GM18870 (cell line): Measurements from ENCODE around the gene ATF7IP2.
"Not testable (repeated sequence)": the region's sequence is repeated elsewhere in the genome, so short reads cannot be mapped to it uniquely, and the experiment has no call there.

Source experiments
- ATAC-seq: cut with Tn5 transposase; IDR thresholded peaks from one replicate; pipeline ENCODE4 v1.9.1; 2021; ENCODE audit warnings: moderate library complexity; ENCODE audit not compliant: unreplicated experiment

ATF7IP2 gene

DNA sequence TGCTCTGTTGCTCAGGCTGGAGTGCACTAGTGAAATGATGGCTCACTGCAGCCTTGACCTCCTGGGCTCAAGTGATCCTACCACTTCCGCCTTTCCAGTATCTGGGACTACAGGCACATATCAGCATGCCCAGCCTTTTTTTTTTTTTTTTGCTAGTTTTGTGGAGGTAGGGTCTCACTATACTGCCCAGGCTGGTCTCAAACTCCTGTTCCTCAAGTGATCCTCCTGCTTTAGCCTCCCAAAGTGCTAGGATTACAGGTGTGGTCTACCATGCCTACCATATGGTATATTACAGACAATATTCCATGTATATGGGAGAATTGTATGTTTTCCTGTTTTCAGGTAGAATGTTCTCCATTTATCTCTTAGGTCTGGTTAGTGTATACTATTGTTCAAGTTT lies 12.3 kb upstream of the ATF7IP2 start:
- no peak for ATAC-seq

DNA sequence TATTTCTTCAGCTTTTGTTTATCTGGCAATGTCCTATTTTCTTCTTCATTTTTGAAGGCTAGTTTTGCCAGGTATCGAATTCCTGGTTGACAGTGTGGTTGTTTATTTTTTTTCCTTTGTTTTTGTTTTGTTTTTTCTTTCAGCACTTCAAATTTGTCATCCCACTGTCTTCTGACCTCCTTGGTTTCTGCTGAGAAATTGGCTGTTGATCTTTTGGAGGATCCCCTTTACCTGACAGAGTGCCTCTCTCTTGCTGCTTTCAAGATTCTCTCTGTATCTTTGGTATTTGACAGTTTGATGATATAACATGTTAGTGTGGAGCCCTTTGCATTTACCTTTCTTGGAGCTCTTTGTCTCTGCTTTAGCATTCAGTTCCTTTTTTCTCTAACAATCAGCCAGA lies 9.6 kb upstream of the ATF7IP2 start:
- no peak for ATAC-seq

DNA sequence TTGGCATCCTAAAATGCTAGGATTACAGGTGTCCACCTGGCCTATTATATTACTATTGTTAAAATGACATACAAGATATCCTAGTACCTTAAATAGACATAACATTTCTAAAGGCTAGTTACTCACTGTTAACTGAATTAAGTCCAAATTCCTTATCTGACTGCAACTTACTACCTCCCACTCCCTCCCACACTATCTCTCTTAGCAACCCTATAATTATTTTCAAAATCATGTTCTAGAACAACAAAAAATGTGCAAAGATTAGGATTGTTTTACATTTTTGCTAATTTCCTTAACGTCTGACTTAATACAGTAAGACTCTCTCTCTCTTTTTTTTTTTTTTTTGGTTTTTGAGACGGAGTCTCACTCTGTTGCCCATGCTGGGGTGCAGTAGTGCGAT lies 2.2 kb upstream of the ATF7IP2 start:
- no peak for ATAC-seq

GRCh38 chr16:10386517-10387100 lies 748 bp downstream of the ATF7IP2 start:
- ATAC-seq: no peak

- ATAC-seq: no peak
Measured at GRCh38 chr16:10387188-10387617, 1.3 kb downstream of the ATF7IP2 start.

- no peak for ATAC-seq
Measured at GRCh38 chr16:10388988-10389387, 3.1 kb downstream of the ATF7IP2 start.

- no peak for ATAC-seq
Measured at GRCh38 chr16:10390330-10390729, 4.5 kb downstream of the ATF7IP2 start.

- ATAC-seq: no peak
Measured at GRCh38 chr16:10390867-10391266, 5.0 kb downstream of the ATF7IP2 start.

- no peak for ATAC-seq
Measured at GRCh38 chr16:10391339-10391738, 5.5 kb downstream of the ATF7IP2 start.

- ATAC-seq: no peak
Measured at GRCh38 chr16:10402975-10403374, 17.1 kb downstream of the ATF7IP2 start.

DNA sequence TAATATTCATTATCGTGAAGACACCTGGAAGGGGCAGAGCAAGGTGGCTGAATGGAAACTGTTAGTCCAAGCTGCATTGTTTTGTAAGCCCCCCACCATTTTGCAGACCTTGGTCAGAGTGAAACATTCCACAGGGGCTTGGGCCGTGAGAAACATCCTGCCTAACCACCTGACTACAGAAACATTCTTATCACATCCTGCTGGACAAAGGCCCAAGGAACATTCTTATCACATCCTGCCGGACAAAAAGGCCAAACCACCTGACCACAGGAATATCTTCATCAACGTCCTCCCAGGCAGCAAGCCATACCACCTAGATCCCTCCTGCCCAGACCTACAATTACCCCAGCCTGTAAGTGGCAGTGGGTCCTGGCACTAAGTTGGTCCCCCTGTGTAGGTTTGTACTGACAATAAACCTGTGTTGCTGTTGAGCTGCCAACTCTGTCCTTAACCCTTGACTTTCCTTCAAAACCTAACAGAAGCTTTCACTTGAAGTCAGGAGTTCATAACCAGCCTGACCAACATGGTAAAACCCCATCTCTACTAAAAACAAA lies 19.6 kb downstream of the ATF7IP2 start:
- ATAC-seq: no peak

- ATAC-seq: no peak
Measured at GRCh38 chr16:10408824-10409381, 23.0 kb downstream of the ATF7IP2 start.

DNA sequence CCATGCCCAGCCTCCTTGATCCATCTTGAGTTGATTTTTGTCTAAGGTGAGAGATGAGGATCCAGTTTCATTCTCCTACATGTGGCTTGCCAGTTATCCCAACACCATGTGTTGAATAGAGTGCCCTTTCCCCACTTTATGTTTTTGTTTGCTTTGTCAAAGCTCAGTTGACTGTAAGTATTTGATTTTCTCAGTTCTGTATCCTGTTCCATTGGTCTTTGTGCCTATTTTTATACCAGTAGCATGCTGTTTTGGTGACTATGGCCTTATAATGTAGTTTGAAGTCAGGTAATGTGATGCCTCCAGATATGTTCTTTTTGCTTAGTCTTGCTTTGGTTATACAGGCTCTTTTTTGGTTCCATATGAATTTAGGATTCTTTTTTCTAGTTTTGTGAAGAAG lies 23.9 kb downstream of the ATF7IP2 start:
- not testable (repeated sequence) for ATAC-seq

DNA sequence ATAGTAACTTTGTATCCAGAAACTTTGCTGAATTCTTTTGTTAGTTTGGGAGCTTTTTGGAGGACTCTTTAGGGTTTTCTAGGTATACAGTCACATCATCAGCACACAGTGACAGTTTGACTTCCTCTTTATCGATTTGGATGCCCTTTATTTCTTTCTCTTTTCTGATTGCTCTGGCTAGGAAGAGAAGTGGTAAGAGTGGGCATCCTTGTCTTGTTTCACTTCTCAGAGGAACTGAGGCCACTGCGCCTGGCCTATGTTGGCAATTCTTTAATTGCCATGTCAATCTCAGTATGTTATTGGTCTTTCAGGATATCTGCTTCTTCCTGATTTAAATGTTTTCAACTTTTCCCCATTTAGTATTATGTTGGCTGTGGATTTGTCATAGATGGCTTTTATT lies 24.6 kb downstream of the ATF7IP2 start:
- ATAC-seq: no peak

- ATAC-seq: no peak
Measured at GRCh38 chr16:10412935-10413601, 27.2 kb downstream of the ATF7IP2 start.

DNA sequence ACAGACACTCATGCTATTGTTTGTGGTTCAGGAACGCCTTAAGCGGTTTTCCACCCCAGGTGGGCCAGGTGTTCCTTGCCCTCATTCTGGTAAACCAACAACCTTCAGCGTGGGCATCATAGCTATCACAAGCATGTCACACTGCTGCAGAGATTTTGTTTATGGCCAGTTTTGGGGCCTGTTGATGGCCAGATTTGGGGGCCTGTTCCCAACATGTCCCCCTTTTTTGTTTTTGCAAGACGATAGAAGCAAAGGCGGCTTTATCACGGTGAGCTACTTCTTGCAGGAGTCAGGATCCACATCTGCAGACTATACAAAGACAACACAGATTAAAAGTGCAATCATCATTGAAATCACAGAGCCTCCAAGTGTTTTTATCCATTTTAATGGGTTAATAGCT lies 32.3 kb downstream of the ATF7IP2 start:
- not testable (repeated sequence) for ATAC-seq

- no peak for ATAC-seq
Measured at GRCh38 chr16:10419701-10420100, 33.8 kb downstream of the ATF7IP2 start.

DNA sequence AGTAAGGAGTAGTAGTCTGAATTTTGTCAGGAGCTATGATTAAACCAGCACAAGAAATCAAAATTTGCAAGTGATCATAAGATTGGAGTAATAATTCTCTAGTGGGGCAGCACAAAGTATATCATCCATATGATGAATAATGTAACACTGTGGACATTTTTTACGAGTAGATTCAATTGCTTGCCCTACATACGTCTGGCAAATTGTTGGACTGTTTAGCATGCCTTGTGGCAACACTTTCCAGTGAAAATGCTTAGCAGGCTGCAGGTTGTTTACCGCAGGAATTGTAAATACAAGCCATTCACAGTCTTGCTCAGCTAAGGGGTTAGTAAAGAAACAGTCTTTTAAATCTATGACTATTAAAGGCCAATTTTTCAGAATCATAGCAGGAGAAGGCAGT lies 35.7 kb downstream of the ATF7IP2 start:
- no peak for ATAC-seq

- no peak for ATAC-seq
Measured at GRCh38 chr16:10428433-10429168, 42.7 kb downstream of the ATF7IP2 start.

DNA sequence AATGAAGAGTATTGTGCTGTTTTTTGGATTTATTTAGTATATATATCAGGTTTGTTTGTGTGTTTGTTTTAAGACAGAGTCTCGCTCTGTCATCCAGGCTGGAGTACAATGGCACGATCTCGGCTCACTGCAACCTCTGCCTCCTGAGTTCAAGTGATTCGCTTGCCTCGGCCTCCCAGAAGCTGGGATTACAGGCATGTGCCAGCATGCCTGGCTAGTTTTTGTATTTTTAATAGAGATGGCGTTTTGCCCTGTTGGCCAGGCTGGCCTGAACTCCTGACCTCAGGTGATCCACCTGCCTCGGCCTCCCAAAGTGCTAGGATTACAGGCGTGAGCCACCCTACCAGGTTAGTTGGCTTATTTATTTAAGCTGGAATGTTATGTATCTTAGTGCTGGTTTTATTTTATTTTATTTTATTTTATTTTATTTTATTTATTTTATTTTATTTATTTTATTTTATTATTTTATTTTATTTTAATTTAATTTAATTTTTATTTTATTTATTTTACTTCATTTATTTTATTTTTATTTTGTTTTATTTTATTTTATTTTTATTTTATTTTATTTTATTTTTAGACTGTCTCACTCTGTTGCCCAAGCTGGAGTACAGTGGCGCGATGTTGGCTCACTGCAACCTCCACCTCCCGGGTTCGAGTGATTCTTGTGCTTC lies 43.6 kb downstream of the ATF7IP2 start:
- ATAC-seq: not testable (repeated sequence)

- no peak for ATAC-seq
Measured at GRCh38 chr16:10441726-10442125, 55.9 kb downstream of the ATF7IP2 start.
